AG10803 (cell line): Measurements from ENCODE around the gene FAM107B.

Source experiments
- DNase-seq: peaks from one replicate; pipeline ENCODE4 v3.0.0; 2010; ENCODE audit warnings: low read depth
- H3K4me3 ChIP-seq: 2 replicates; pipeline ENCODE4 v1.5.1; 2011; ENCODE audit warnings: mild to moderate bottlenecking, low read length, control low read depth
- CTCF ChIP-seq: conservative IDR thresholded peaks from 2 replicates; pipeline ENCODE4 v1.5.1; 2011; ENCODE audit warnings: mild to moderate bottlenecking, low read length, control low read depth, inconsistent platforms

Gene FAM107B

GRCh38 chr10:14550471-14550981 is 224.2 kb downstream of the FAM107B start:
- no peak overlapping the region for H3K4me3 ChIP-seq
- TF ChIP-seq CTCF: no peak
- DNase-seq: no peak

- TF ChIP-seq CTCF: no peak
- no peak for DNase-seq
- H3K4me3 ChIP-seq: no peak overlapping the region
These were observed 225.2 kb downstream of the FAM107B start for GRCh38 chr10:14549496-14549895.

- no peak overlapping the region for H3K4me3 ChIP-seq
- no peak for DNase-seq
- no peak for TF ChIP-seq CTCF
These were observed 225.7 kb downstream of the FAM107B start for GRCh38 chr10:14548970-14549369.

- TF ChIP-seq CTCF: no peak
These were observed 226.2 kb downstream of the FAM107B start for GRCh38 chr10:14548474-14548873.

GRCh38 chr10:14547816-14548215 is 226.9 kb downstream of the FAM107B start:
- H3K4me3 ChIP-seq: no peak overlapping the region
- TF ChIP-seq CTCF: 0 out of 2 replicates have a peak, but pooled peaks have one; percentile 11
- DNase-seq: no peak

More at GRCh38 chr10:14548474-14548873, 226.2 kb downstream of the FAM107B start:
- no peak overlapping the region for H3K4me3 ChIP-seq
- DNase-seq: no peak

GRCh38 chr10:14545827-14546226 is 228.9 kb downstream of the FAM107B start:
- no peak for TF ChIP-seq CTCF
- no peak overlapping the region for H3K4me3 ChIP-seq
- DNase-seq: peak; percentile 65

- no peak for DNase-seq
- TF ChIP-seq CTCF: no peak
- H3K4me3 ChIP-seq: no peak overlapping the region
These were observed 230.8 kb downstream of the FAM107B start for GRCh38 chr10:14543904-14544210.
